NB4 (cell line): ENCODE results near the gene CTDNEP1.

Experiments used
- MYC ChIP-seq: IDR thresholded peaks from 2 replicates; pipeline ENCODE4 v1.6.1; 2011; ENCODE audit warnings: low read depth, low read length
- POLR2A ChIP-seq: IDR thresholded peaks from 2 replicates; pipeline ENCODE4 v1.6.1; 2011; ENCODE audit warnings: mild to moderate bottlenecking; ENCODE audit not compliant: insufficient read length; ENCODE audit errors: extremely low read depth
- TF ChIP-seq, protein P1 (sequence below): IDR thresholded peaks from 2 replicates; pipeline ENCODE4 v1.6.1; 2011; ENCODE audit warnings: low read depth, low read length
- TF ChIP-seq, protein P2 (sequence below): IDR thresholded peaks from one replicate; pipeline ENCODE4 v1.5.1; 2012; ENCODE audit warnings: low read depth, low read length

DNA sequence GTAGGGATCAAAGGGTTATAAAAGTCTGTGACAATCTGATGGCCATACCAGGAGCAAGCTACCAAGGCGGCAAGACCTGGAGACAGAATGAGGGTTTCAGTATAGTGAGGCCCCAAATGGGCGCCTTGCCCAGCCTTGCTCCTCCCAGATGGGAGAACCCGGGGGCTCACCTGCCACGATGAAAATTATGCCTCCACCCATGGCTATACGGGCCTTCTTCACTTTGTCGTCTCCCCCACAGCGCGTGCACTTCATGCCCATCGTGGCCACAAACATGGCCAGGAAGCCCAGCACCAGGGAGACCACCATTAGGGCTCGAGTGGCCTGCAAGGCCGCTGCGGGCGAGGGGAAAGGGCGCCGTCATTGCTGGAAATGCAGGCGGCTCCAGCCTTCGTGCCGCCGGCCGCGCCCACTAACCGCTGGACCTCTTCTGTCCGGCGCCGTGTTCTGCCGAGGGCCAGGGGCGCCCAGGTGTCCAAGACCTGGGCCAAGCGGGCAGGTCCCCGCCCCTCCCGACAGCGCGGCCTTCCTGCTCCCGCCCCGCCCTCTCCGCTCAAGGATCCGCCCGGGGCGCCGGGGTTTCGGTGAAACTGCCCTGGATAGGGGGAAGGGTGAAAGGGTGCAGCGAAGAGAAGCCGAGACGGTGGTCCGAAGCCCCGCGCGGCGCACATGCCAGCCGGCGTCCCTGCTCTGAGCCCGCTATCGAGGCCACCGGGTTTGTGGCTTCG is 9.3 kb upstream of the CTDNEP1 start:
- TF ChIP-seq, protein P1, sequence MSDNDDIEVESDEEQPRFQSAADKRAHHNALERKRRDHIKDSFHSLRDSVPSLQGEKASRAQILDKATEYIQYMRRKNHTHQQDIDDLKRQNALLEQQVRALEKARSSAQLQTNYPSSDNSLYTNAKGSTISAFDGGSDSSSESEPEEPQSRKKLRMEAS, result no peak
- TF ChIP-seq MYC, result no peak
- TF ChIP-seq, protein P2, sequence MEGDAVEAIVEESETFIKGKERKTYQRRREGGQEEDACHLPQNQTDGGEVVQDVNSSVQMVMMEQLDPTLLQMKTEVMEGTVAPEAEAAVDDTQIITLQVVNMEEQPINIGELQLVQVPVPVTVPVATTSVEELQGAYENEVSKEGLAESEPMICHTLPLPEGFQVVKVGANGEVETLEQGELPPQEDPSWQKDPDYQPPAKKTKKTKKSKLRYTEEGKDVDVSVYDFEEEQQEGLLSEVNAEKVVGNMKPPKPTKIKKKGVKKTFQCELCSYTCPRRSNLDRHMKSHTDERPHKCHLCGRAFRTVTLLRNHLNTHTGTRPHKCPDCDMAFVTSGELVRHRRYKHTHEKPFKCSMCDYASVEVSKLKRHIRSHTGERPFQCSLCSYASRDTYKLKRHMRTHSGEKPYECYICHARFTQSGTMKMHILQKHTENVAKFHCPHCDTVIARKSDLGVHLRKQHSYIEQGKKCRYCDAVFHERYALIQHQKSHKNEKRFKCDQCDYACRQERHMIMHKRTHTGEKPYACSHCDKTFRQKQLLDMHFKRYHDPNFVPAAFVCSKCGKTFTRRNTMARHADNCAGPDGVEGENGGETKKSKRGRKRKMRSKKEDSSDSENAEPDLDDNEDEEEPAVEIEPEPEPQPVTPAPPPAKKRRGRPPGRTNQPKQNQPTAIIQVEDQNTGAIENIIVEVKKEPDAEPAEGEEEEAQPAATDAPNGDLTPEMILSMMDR, result no peak
- no peak for TF ChIP-seq POLR2A
